SH-SY5Y (cell line): ENCODE measurements around the gene EOMES.

Experiments
- GATA2 ChIP-seq: IDR thresholded peaks from 2 replicates; pipeline ENCODE4 v1.6.1; 2011; ENCODE audit warnings: mild to moderate bottlenecking, low read depth, low read length
- GATA3 ChIP-seq: IDR thresholded peaks from 2 replicates; pipeline ENCODE4 v1.6.1; 2011; ENCODE audit warnings: low read depth, mild to moderate bottlenecking, low read length, moderate library complexity

- TF ChIP-seq GATA3 = no peak
- no peak for TF ChIP-seq GATA2
Observed at GRCh38 chr3:27667751-27668150, 54.4 kb downstream of the EOMES start.
